CD4-positive, alpha-beta memory T cell (primary cell): ENCODE results near the gene ADRA2B. TPM values are rescaled to one million over a fixed set of nuclear protein-coding genes. Genes with fewer than 3 reads are reported as not detected.
"Not testable (repeated sequence)": the region's sequence is repeated elsewhere in the genome, so short reads cannot be mapped to it uniquely, and the experiment has no call there.

Experiments
- CTCF ChIA-PET: fragments of 350-600 bp; sonication (Branson Sonifier 250); formaldehyde crosslinking; loops from one replicate; lab custom pipeline; 2021; ENCODE audit warnings: inconsistent platforms; ENCODE audit not compliant: partially characterized antibody; lab: Charles Lee
- POLR2A ChIA-PET: fragments of 350-600 bp; sonication (Branson Sonifier 250); formaldehyde crosslinking; loops from one replicate; lab custom pipeline; 2021; ENCODE audit not compliant: partially characterized antibody; lab: Charles Lee
- DNase-seq, 5 donors: peaks; one replicate each; pipeline versions ENCODE4 v3.0.0 to v3.0.0-alpha.2; 2020 to 2022; ENCODE audit warnings: mixed read lengths in 1 of 5
- H3K27ac ChIP-seq: one replicate; pipeline ENCODE4 v1.7.0; 2013; ENCODE audit warnings: low read depth, low read length
- H3K27me3 ChIP-seq: 2 replicates; pipeline ENCODE4 v1.7.0; 2013; ENCODE audit warnings: mild to moderate bottlenecking, low read length, moderate library complexity; ENCODE audit not compliant: insufficient read depth
- H3K36me3 ChIP-seq: 2 replicates; pipeline ENCODE4 v1.7.0; 2013; ENCODE audit warnings: mild to moderate bottlenecking, low read length, moderate library complexity; ENCODE audit not compliant: insufficient read depth
- H3K4me1 ChIP-seq: 2 replicates; pipeline ENCODE4 v1.7.0; 2013; ENCODE audit warnings: mild to moderate bottlenecking, low read length, moderate library complexity; ENCODE audit not compliant: insufficient read depth
- H3K4me3 ChIP-seq, 2 donors: one replicate each; pipeline ENCODE4 v1.7.0; 2013; ENCODE audit warnings: low read length in 2 of 2, mild to moderate bottlenecking in 1 of 2
- H3K9me3 ChIP-seq, 2 donors: one replicate each; pipeline ENCODE4 v1.7.0; 2013; ENCODE audit warnings: low read length in 2 of 2, control low read depth in 1 of 2; ENCODE audit not compliant: control insufficient read depth in 1 of 2
- H3K27ac Mint-ChIP-seq, 7 donors: one replicate each; pipeline ENCODE4 v1.8.0; 2020 to 2021; ENCODE audit warnings: mixed read lengths in 7 of 7, mild to moderate bottlenecking in 6 of 7, inconsistent platforms in 3 of 7, moderate library complexity in 3 of 7
- H3K27me3 Mint-ChIP-seq, 2 donors: one replicate each; pipeline ENCODE4 v1.8.0; 2020 to 2021; ENCODE audit warnings: mixed read lengths in 2 of 2
- H3K36me3 Mint-ChIP-seq, 2 donors: one replicate each; pipeline ENCODE4 v1.8.0; 2020 to 2021; ENCODE audit warnings: mixed read lengths in 2 of 2, inconsistent platforms in 1 of 2, mild to moderate bottlenecking in 1 of 2
- H3K4me1 Mint-ChIP-seq, 4 donors: one replicate each; pipeline ENCODE4 v1.8.0; 2020 to 2021; ENCODE audit warnings: mixed read lengths in 4 of 4, mild to moderate bottlenecking in 1 of 4
- H3K4me3 Mint-ChIP-seq, 8 donors: one replicate each; pipeline ENCODE4 v1.8.0; 2020 to 2021; ENCODE audit warnings: mixed read lengths in 8 of 8, mild to moderate bottlenecking in 7 of 8, moderate library complexity in 6 of 8, inconsistent platforms in 3 of 8
- H3K9me3 Mint-ChIP-seq, 8 donors: one replicate each; pipeline ENCODE4 v1.8.0; 2020 to 2021; ENCODE audit warnings: mixed read lengths in 8 of 8, mild to moderate bottlenecking in 5 of 8, inconsistent platforms in 3 of 8, moderate library complexity in 1 of 8
- intact Hi-C: fragments of 100-400 bp; cut with micrococcal nuclease; formaldehyde crosslinking; loops from one replicate; pipeline ENCODE4 v1.15.1; 2023
- polyA plus RNA-seq, 2 donors: library from polyadenylated mRNA; unstranded; fragments of 300-500 nt; fragmentation: Illumina TruSeq; gene quantifications; one replicate each; pipeline ENCODE4 v1.2.3, GENCODE V29; 2021
- total RNA-seq, 2 experiments: library from RNA; stranded (reverse); gene quantifications; one replicate each; pipeline ENCODE4 v1.2.3, GENCODE V29; 2021

The ADRA2B gene
- total and polyA plus RNA-seq, 4 experiments from 2014 or later, result not detected

- H3K36me3 Mint-ChIP-seq, H3K27ac Mint-ChIP-seq, H3K27ac ChIP-seq, H3K27me3 Mint-ChIP-seq, H3K36me3 ChIP-seq, H3K4me1 Mint-ChIP-seq, H3K4me3 ChIP-seq, H3K4me3 Mint-ChIP-seq, CTCF ChIA-PET, H3K9me3 ChIP-seq, DNase-seq, POLR2A ChIA-PET, H3K27me3 ChIP-seq, H3K9me3 Mint-ChIP-seq, H3K4me1 ChIP-seq: not testable (repeated sequence)
- intact Hi-C loops, result loop anchor here (10.0 kb wide), 1 partner anchor 1688 kb away; no protein-coding TSS in a partner anchor
Observed at GRCh38 chr2:96066511-96066910, 49.9 kb downstream of the ADRA2B start.

- H3K9me3 Mint-ChIP-seq, H3K4me1 Mint-ChIP-seq, H3K9me3 ChIP-seq, H3K4me1 ChIP-seq, H3K27me3 Mint-ChIP-seq, CTCF ChIA-PET, POLR2A ChIA-PET, H3K4me3 Mint-ChIP-seq, H3K27ac ChIP-seq, H3K27ac Mint-ChIP-seq, H3K4me3 ChIP-seq, H3K36me3 Mint-ChIP-seq, H3K36me3 ChIP-seq, H3K27me3 ChIP-seq: not testable (repeated sequence)
- peak in 1 of 5 donors; percentile 18 for DNase-seq
- intact Hi-C loops, result loop anchor here (10.0 kb wide), 1 partner anchor 1689 kb away; no protein-coding TSS in a partner anchor
Observed at GRCh38 chr2:96065954-96066353, 50.4 kb downstream of the ADRA2B start.

- POLR2A ChIA-PET, result no interaction called here
- Mint-ChIP-seq H3K4me1 (no peaks in the 10 kb centered on the region), H3K27me3 (no peaks in the 10 kb centered on the region), H3K4me3 (no peak overlapping the region), H3K9me3 (no peaks in the 10 kb centered on the region), H3K27ac (no peak overlapping the region), H3K36me3 (no peaks in the 10 kb centered on the region)
- no peaks in the 10 kb centered on the region for H3K9me3 ChIP-seq
- no peaks in the 10 kb centered on the region for H3K27me3 ChIP-seq
- intact Hi-C loops, result loop anchor here (10.0 kb wide), 1 partner anchor 1689 kb away; no protein-coding TSS in a partner anchor
- H3K36me3 ChIP-seq, result no peaks in the 10 kb centered on the region
- no peak overlapping the region for H3K27ac ChIP-seq
- H3K4me1 ChIP-seq, result no peaks in the 10 kb centered on the region
- DNase-seq, result peak in 1 of 5 donors; percentile 13
- no peak overlapping the region for H3K4me3 ChIP-seq
- CTCF ChIA-PET, result no interaction called here
Observed at GRCh38 chr2:96065381-96065930, 50.9 kb downstream of the ADRA2B start.

GRCh38 chr2:96064760-96065159, 51.6 kb downstream of the ADRA2B start:
- CTCF ChIA-PET, H3K27ac Mint-ChIP-seq, H3K27me3 ChIP-seq, H3K4me3 Mint-ChIP-seq, H3K36me3 Mint-ChIP-seq, POLR2A ChIA-PET, H3K27ac ChIP-seq, H3K4me3 ChIP-seq, DNase-seq, H3K4me1 Mint-ChIP-seq, H3K27me3 Mint-ChIP-seq, H3K9me3 ChIP-seq, H3K36me3 ChIP-seq, H3K4me1 ChIP-seq, H3K9me3 Mint-ChIP-seq: not testable (repeated sequence)
- intact Hi-C loops, result loop anchor here (10.0 kb wide), 1 partner anchor 1690 kb away; no protein-coding TSS in a partner anchor

GRCh38 chr2:96064047-96064675, 52.2 kb downstream of the ADRA2B start:
- H3K36me3 ChIP-seq, H3K27ac ChIP-seq, H3K36me3 Mint-ChIP-seq, H3K27me3 ChIP-seq, POLR2A ChIA-PET, H3K9me3 ChIP-seq, CTCF ChIA-PET, H3K27ac Mint-ChIP-seq, H3K9me3 Mint-ChIP-seq, H3K27me3 Mint-ChIP-seq, H3K4me1 Mint-ChIP-seq, H3K4me1 ChIP-seq, H3K4me3 Mint-ChIP-seq, H3K4me3 ChIP-seq: not testable (repeated sequence)
- intact Hi-C loops, result loop anchor here (10.0 kb wide), 1 partner anchor 1691 kb away; no protein-coding TSS in a partner anchor
- peak in 1 of 5 donors; percentile 6 for DNase-seq

GRCh38 chr2:96063116-96063899, 53.1 kb downstream of the ADRA2B start:
- H3K27me3 Mint-ChIP-seq, H3K36me3 ChIP-seq, POLR2A ChIA-PET, H3K27ac ChIP-seq, H3K9me3 Mint-ChIP-seq, H3K4me1 Mint-ChIP-seq, CTCF ChIA-PET, H3K4me1 ChIP-seq, H3K36me3 Mint-ChIP-seq, H3K9me3 ChIP-seq, H3K4me3 ChIP-seq, H3K4me3 Mint-ChIP-seq, H3K27me3 ChIP-seq: not testable (repeated sequence)
- intact Hi-C loops, result loop anchor here (10.0 kb wide), 1 partner anchor 1691 kb away; no protein-coding TSS in a partner anchor
- H3K27ac Mint-ChIP-seq, result peak overlapping the region in 2 of 7 donors; percentile 68 to 84
- DNase-seq, result peak in 2 of 5 donors; percentile 6 to 40
